Measurements from ENCODE around the gene SPEF1.
A peak's percentile ranks its signal among the peaks of the same experiment; 100 is the strongest.
"Not testable (repeated sequence)": the region's sequence is repeated elsewhere in the genome, so short reads cannot be mapped to it uniquely, and the experiment has no call there.

The SPEF1 gene

GRCh38 chr20:3804781-3805180 lies 23.5 kb upstream of the SPEF1 start:
- DNase-seq = no peak

DNA sequence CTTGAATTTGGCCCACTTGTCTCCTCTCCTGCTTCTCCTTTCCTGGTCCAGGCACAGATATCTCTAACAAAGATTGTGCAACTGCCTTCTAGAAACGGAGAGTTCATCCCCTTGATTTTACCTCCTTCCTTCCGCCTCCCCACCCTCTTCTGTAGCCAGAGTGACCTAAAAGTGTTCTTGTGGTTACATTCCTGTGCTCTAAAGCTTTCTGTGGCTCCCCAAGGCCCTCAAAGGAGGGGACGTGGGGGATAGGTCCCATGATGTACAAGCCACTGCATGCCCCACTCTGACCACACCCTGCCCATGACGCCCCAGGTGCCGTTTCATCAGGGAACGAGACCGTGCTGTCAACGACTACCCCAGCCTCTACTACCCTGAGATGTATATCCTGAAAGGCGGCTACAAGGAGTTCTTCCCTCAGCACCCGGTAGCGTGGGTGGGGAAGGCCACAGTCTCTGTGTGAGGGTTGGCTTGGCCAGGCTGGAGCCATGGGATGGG lies 23.1 kb upstream of the SPEF1 start:
- DNase-seq = no peak

- DNase-seq = no peak
These were observed 22.6 kb upstream of the SPEF1 start for GRCh38 chr20:3803854-3804253.

GRCh38 chr20:3803289-3803688 lies 22.0 kb upstream of the SPEF1 start:
- no peak for DNase-seq

DNA sequence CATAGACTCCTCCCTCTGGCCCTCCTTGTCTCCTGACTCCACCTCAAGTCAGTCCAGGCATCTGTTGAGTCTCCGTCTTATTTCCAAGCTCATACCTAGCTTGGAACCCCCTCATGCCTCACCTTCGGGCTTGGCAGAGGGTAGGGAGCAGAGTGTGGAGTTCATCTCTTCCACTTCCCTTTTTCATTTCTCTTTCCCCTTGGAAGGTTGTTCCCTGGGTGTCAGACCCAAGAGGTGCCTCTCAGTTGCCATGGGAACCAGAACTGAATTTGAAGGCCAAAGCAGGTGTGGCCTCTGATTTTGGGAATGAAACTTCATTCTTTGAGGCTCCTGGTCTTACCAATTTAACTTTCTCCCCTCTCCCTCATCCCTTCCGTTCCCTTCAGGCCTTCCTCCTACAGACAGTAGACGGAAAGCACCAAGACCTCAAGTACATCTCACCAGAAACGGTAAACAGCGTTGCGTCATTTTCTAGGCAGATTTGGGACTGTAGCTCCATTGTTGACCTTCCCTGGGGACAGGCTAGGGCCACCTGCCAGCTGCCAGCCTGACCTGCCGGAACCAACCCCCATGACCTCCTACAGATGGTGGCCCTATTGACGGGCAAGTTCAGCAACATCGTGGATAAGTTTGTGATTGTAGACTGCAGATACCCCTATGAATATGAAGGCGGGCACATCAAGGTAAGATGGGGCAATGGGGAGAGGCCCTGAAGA lies 21.4 kb upstream of the SPEF1 start:
- no peak for DNase-seq

GRCh38 chr20:3801846-3802245 lies 20.6 kb upstream of the SPEF1 start:
- DNase-seq = no peak

DNA sequence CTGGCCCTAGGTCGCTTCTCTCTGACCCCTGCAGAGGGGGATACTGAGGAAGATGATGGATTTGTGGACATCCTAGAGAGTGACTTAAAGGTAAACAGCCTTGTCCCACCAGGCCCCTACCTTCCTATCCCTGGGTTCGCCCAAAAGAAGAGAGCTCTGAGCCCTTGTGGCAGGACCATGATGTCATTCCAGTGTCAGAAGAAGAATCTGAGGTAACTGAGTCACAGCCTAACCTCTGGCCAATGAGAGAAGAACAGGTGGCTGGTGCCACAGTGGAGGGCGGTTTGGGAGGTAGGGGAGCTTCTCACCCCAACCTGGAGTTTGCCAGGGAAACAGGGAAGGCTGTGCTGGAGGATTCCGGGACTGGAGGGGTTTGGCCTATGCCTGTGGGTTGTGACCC lies 20.1 kb upstream of the SPEF1 start:
- no peak for DNase-seq

DNA sequence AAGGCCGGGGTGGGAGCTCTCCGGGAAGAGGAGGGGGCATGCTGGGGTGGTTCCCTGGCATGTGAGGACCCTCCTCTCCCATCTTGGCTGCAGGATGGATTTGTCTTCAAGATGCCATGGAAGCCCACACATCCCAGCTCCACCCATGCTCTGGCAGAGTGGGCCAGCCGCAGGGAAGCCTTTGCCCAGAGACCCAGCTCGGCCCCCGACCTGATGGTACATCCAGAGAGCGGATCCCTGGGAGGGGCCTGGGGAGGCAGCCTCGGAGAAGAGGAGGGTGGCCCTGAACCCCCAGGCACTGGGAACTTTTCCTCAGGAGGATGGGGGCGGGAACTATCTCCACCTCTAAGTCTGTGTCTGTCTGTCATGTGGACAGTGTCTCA lies 19.6 kb upstream of the SPEF1 start:
- no peak for DNase-seq

GRCh38 chr20:3800256-3800877 lies 19.1 kb upstream of the SPEF1 start:
- no peak for DNase-seq

- DNase-seq = no peak
These were observed 17.6 kb upstream of the SPEF1 start for GRCh38 chr20:3798908-3799248.

GRCh38 chr20:3798373-3798768 lies 17.1 kb upstream of the SPEF1 start:
- DNase-seq = no peak

- peak; percentile 77 for DNase-seq
These were observed 16.5 kb upstream of the SPEF1 start for GRCh38 chr20:3797592-3798372.

- DNase-seq = no peak
These were observed 15.9 kb upstream of the SPEF1 start for GRCh38 chr20:3797226-3797545.

DNA sequence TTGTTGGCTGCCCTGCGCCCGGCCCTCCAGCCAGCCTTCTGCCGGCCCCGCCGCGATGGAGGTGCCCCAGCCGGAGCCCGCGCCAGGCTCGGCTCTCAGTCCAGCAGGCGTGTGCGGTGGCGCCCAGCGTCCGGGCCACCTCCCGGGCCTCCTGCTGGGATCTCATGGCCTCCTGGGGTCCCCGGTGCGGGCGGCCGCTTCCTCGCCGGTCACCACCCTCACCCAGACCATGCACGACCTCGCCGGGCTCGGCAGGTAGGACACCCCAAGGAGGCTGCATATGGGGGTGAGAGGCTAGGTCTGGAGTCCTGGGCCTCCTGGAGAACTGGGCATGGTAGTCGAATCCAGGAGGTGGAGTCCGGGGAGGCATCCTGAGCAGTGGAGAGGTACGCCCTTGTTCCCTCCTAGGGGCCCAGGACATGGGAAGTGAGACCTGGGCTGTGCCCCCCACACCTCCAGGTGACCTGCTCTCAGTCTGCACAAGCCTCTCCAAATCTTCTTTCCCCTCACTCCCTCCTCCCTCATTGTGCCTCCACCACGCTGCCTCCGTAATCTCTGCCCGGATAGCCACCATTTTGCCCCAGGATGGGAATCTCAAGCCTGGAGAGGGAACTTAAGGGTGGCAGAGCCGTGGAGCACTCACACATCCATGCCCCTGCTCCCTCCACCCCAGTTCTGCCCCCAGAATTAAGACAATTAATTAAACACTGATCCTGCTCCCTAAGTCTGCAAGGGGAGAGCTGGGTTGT lies 15.4 kb upstream of the SPEF1 start:
- DNase-seq = no peak

- peak; percentile 95 for DNase-seq
These were observed 14.5 kb upstream of the SPEF1 start, which contains the start of gene CDC25B for GRCh38 chr20:3795511-3796468. Gene CDC25B (plus strand): TSS chr20:3796310. CDS start chr20:3796532, 222 bp downstream.

- DNase-seq = no peak
These were observed 13.6 kb upstream of the SPEF1 start for GRCh38 chr20:3794701-3795420.

GRCh38 chr20:3794168-3794567 lies 12.9 kb upstream of the SPEF1 start:
- DNase-seq = not testable (repeated sequence)

DNA sequence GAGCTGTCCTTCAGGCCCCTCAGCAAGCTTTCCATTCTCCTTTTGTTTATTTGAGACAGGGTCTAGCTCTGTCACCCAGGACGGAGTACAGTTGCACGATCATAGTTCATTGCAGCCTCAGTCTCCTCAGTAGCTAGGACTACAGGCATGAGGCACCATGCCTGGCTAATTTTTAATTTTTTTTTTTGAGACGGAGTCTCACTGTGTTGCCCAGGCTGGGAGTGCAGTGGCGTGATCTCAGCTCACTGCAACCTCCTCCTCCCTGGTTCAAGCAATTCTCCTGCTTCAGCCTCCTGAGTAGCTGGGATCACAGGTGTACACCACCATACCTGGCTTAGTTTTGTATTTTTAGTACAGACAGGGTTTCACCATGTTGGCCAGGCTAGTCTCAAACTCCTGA lies 8.0 kb upstream of the SPEF1 start:
- DNase-seq = not testable (repeated sequence)

- no peak for DNase-seq
These were observed 7.5 kb upstream of the SPEF1 start for GRCh38 chr20:3788685-3789155.

GRCh38 chr20:3787324-3788014 lies 6.2 kb upstream of the SPEF1 start:
- DNase-seq = no peak
